GM12878 (cell line): ENCODE measurements around the gene CREBRF. TPM values are rescaled to one million over a fixed set of nuclear protein-coding genes. Genes with fewer than 3 reads are reported as not detected.

Experiments
- ATAC-seq: fragments of 200-7000 bp; cut with Tn5 transposase; 3 replicates; pipeline ENCODE4 v1.9.1; 2020; ENCODE audit warnings: mild to moderate bottlenecking, moderate library complexity
- BruUV-seq: library from RNA; stranded (reverse); fragments of 400-500 nt; replicated peaks from 2 replicates; lab custom pipeline; 2021; lab: Mats Ljungman, UMichigan
- CTCF ChIA-PET: fragments of 300-600 bp; sonication (Branson Sonifier 250); formaldehyde crosslinking; extraction: SDS; loops from one replicate; lab custom pipeline; 2021; ENCODE audit warnings: inconsistent platforms; lab: Yijun Ruan, JAX
- POLR2A ChIA-PET: fragments of 350-600 bp; formaldehyde crosslinking; extraction: SDS; loops from one replicate; lab custom pipeline; 2021; ENCODE audit warnings: inconsistent platforms; lab: Charles Lee
- RAD21 ChIA-PET: fragments of 300-600 bp; sonication (Branson Sonifier 250); formaldehyde crosslinking; loops from one replicate; lab custom pipeline; 2023; ENCODE audit warnings: antibody characterized with exemption; ENCODE audit not compliant: unreplicated experiment; lab: Charles Lee
- SMC1A ChIA-PET: fragments of 300-600 bp; sonication (Branson Sonifier 250); formaldehyde crosslinking; loops from one replicate; lab custom pipeline; 2023; ENCODE audit not compliant: unreplicated experiment, uncharacterized antibody; lab: Charles Lee
- DNase-seq: peaks from one replicate; pipeline ENCODE4 v3.0.0-alpha.2; 2011; ENCODE audit warnings: low read depth, low spot score
- FAIRE-seq: peaks from 3 replicates; lab custom pipeline; 2011; peaks lifted over from hg19 to GRCh38; lab: Jason Lieb, UNC
- H2AFZ ChIP-seq: 2 replicates; pipeline ENCODE4 v1.6.0; 2011; ENCODE audit warnings: low read depth, low read length, control low read depth; ENCODE audit not compliant: control insufficient read depth
- H3K27ac ChIP-seq: 2 replicates; pipeline ENCODE4 v1.5.1; 2011; ENCODE audit warnings: control low read depth; ENCODE audit not compliant: control insufficient read depth, insufficient read depth
- H3K27me3 ChIP-seq, 2 experiments: replicated peaks in 1 of 2; 2 replicates each; pipeline versions ENCODE4 v1.6.0 to v1.6.1; 2011; ENCODE audit warnings: low read length in 1 of 2; ENCODE audit not compliant: control insufficient read depth in 2 of 2, insufficient read depth in 2 of 2
- H3K36me3 ChIP-seq, 2 experiments: 2 replicates each; pipeline ENCODE4 v1.5.1; 2011; ENCODE audit warnings: low read length in 1 of 2; ENCODE audit not compliant: control insufficient read depth in 2 of 2, insufficient read depth in 2 of 2
- H3K4me1 ChIP-seq: 2 replicates; pipeline ENCODE4 v1.6.1; 2011; ENCODE audit warnings: mild to moderate bottlenecking, low read length, moderate library complexity, mixed read lengths; ENCODE audit not compliant: control insufficient read depth, insufficient read depth
- H3K4me2 ChIP-seq: 2 replicates; pipeline ENCODE4 v1.6.0; 2011; ENCODE audit warnings: control low read depth; ENCODE audit not compliant: control insufficient read depth, insufficient read depth
- H3K4me3 ChIP-seq: fragments of 200-600 bp; sonication (generic); 2 replicates; pipeline ENCODE4 v1.5.1; 2016
- H3K79me2 ChIP-seq: 2 replicates; pipeline ENCODE4 v1.6.0; 2011; ENCODE audit warnings: low read length; ENCODE audit not compliant: control insufficient read depth, insufficient read depth
- H3K9ac ChIP-seq: 2 replicates; pipeline ENCODE4 v1.8.0; 2011; ENCODE audit warnings: low read length, control low read depth, mixed read lengths; ENCODE audit not compliant: control insufficient read depth, insufficient read depth
- H3K9me3 ChIP-seq: replicated peaks from 3 replicates; pipeline ENCODE4 v1.5.1; 2011; ENCODE audit warnings: mild to moderate bottlenecking, low read length; ENCODE audit not compliant: control insufficient read depth, insufficient read depth
- H4K20me1 ChIP-seq: 2 replicates; pipeline ENCODE4 v1.6.0; 2011; ENCODE audit not compliant: control insufficient read depth, insufficient read depth
- CHD1 ChIP-seq: IDR thresholded peaks from 2 replicates; pipeline ENCODE4 v1.6.1; 2012; ENCODE audit warnings: low read depth, low read length, improper control_type of control experiment
- CREB1 ChIP-seq: IDR thresholded peaks from 2 replicates; pipeline ENCODE4 v1.6.1; 2012; ENCODE audit warnings: low read depth, mild to moderate bottlenecking, inconsistent platforms
- E4F1 ChIP-seq: fragments of 450-650 bp; IDR thresholded peaks from 2 replicates; pipeline ENCODE4 v1.6.1; 2018; ENCODE audit warnings: borderline replicate concordance, mild to moderate bottlenecking; ENCODE audit not compliant: partially characterized antibody
- FOXK2 ChIP-seq: fragments of 450-650 bp; IDR thresholded peaks from 2 replicates; pipeline ENCODE4 v1.6.1; 2017; ENCODE audit warnings: mild to moderate bottlenecking, moderate library complexity
- FOXM1 ChIP-seq: IDR thresholded peaks from 2 replicates; pipeline ENCODE4 v1.6.1; 2012; ENCODE audit warnings: low read depth, mild to moderate bottlenecking, inconsistent platforms, low read length, moderate library complexity
- NBN ChIP-seq: fragments of 450-650 bp; IDR thresholded peaks from 2 replicates; pipeline ENCODE4 v1.6.1; 2016
- PML ChIP-seq: IDR thresholded peaks from 2 replicates; pipeline ENCODE4 v1.6.1; 2012; ENCODE audit warnings: low read length, inconsistent platforms
- POLR2A ChIP-seq: IDR thresholded peaks from 2 replicates; pipeline ENCODE4 v1.6.1; 2011; ENCODE audit warnings: low read depth, mild to moderate bottlenecking, low read length
- POLR2AphosphoS5 ChIP-seq: IDR thresholded peaks from 2 replicates; pipeline ENCODE4 v1.6.1; 2011; ENCODE audit warnings: mild to moderate bottlenecking, low read length, inconsistent platforms
- SP1 ChIP-seq: IDR thresholded peaks from one replicate; pipeline ENCODE4 v1.6.1; 2011; ENCODE audit warnings: low read depth, low read length
- YBX1 ChIP-seq: fragments of 450-650 bp; IDR thresholded peaks from 2 replicates; pipeline ENCODE4 v1.6.1; 2016; ENCODE audit warnings: antibody characterized with exemption
- ZNF217 ChIP-seq: fragments of 450-650 bp; IDR thresholded peaks from 2 replicates; pipeline ENCODE4 v1.6.1; 2017; ENCODE audit warnings: antibody characterized with exemption, mild to moderate bottlenecking
- WGBS: methylation state at CpG from one replicate; pipeline ENCODE4 v1.1.6; 2016; ENCODE audit warnings: low lambda C conversion rate; ENCODE audit not compliant: insufficient replicate concordance, insufficient coverage; ENCODE audit errors: missing lambda C conversion rate; 5-methylcytosine and 5-hydroxymethylcytosine counted together
- in situ Hi-C: fragments of 300-500 bp; cut with MboI; formaldehyde crosslinking; loops from 9 replicates; pipeline ENCODE4 v1.14.3; 2018; ENCODE audit warnings: mixed read lengths
- intact Hi-C: fragments of 100-400 bp; cut with micrococcal nuclease; formaldehyde crosslinking; loops from one replicate; pipeline ENCODE4 v1.14.2; 2022; ENCODE audit not compliant: unreplicated experiment
- polyA plus RNA-seq, 11 experiments: library from polyadenylated mRNA; depleted of rRNA in 4 of 11; unstranded in 6 of 11; stranded (reverse) in 5 of 11; fragments of >200 nt; fragmentation: Nextera tagmentation in 4 of 11; fragmentation: Illumina TruSeq in 1 of 11; extraction: Ambion mirVana in 4 of 11; extraction: Trizol in 1 of 11; gene quantifications; 1 replicate in 1 of 11; 2 replicates in 10 of 11; pipeline versions ENCODE4 v1.2.1 to v1.2.3, GENCODE V29; 2011 to 2016; ENCODE audit warnings: inconsistent platforms in 2 of 11, missing spikeins in 2 of 11, low read depth in 1 of 11
- total RNA-seq, 4 experiments: library from RNA; depleted of rRNA in 3 of 4; stranded (reverse); fragments of >200 nt in 3 of 4; fragmentation: Illumina TruSeq in 1 of 4; extraction: Trizol in 1 of 4; gene quantifications; 2 replicates each; pipeline versions ENCODE4 v1.2.1 to v1.2.3, GENCODE V29; 2013 to 2021
- TF ChIP-seq, protein P1 (sequence below): fragments of 450-650 bp; formaldehyde crosslinking; IDR thresholded peaks from 2 replicates; pipeline ENCODE4 v1.4.0; 2020; ENCODE audit warnings: mild to moderate bottlenecking, moderate library complexity
- TF ChIP-seq, protein P2 (sequence below): fragments of 450-650 bp; IDR thresholded peaks from 2 replicates; pipeline ENCODE4 v1.6.1; 2017; ENCODE audit warnings: borderline replicate concordance

The CREBRF gene
- total and polyA plus RNA-seq, 10 of the 15 experiments (the other 5 are each of a cell fraction or from before 2014, with no cell fraction given), result 1.2 to 12.7 (median 3.9) TPM

- WGBS, result 53% methylated on average over 5 of the region's 5 CpGs
- Histone ChIP-seq H3K27ac (no peak overlapping the region), H3K4me1 (peaks cover 8% of the 10 kb centered on the region), H2AFZ (no peak overlapping the region), H3K36me3 (peaks cover 0 to 26% of the 10 kb centered on the region in 2 experiments), H3K9me3 (no peaks in the 10 kb centered on the region), H3K4me3 (no peak overlapping the region), H3K79me2 (peaks cover 47% of the 10 kb centered on the region), H3K27me3 (no peaks in the 10 kb centered on the region), H3K9ac (no peak overlapping the region), H4K20me1 (0 out of 2 replicates have a peak, but pooled peaks cover 3% of the 10 kb centered on the region), H3K4me2 (no peak overlapping the region)
- intact Hi-C loops, result no loop called here
- POLR2A ChIA-PET, result interaction anchor here (0.8 kb wide), 1 partner anchor 18 kb away, joined by 3 read pairs; no protein-coding TSS in a partner anchor
- DNase-seq (no peak), ATAC-seq (peak; percentile 35; the same call in 2 of the 3 replicates), FAIRE-seq (no peak)
- RAD21 ChIA-PET, result interaction anchor here (0.9 kb wide), 1 partner anchor 12 kb away, joined by 5 read pairs; no protein-coding TSS in a partner anchor
- no peak for TF ChIP-seq CHD1
- no peak for TF ChIP-seq POLR2AphosphoS5
- no peak for TF ChIP-seq E4F1
- no peak for TF ChIP-seq YBX1
- TF ChIP-seq CREB1, result no peak
- TF ChIP-seq NBN, result no peak
- no peak for TF ChIP-seq ZNF217
- no peak for TF ChIP-seq FOXK2
- no peak for TF ChIP-seq SP1
- no peak for TF ChIP-seq FOXM1
- TF ChIP-seq POLR2A, result no peak
- TF ChIP-seq PML, result no peak
- TF ChIP-seq, protein P1, sequence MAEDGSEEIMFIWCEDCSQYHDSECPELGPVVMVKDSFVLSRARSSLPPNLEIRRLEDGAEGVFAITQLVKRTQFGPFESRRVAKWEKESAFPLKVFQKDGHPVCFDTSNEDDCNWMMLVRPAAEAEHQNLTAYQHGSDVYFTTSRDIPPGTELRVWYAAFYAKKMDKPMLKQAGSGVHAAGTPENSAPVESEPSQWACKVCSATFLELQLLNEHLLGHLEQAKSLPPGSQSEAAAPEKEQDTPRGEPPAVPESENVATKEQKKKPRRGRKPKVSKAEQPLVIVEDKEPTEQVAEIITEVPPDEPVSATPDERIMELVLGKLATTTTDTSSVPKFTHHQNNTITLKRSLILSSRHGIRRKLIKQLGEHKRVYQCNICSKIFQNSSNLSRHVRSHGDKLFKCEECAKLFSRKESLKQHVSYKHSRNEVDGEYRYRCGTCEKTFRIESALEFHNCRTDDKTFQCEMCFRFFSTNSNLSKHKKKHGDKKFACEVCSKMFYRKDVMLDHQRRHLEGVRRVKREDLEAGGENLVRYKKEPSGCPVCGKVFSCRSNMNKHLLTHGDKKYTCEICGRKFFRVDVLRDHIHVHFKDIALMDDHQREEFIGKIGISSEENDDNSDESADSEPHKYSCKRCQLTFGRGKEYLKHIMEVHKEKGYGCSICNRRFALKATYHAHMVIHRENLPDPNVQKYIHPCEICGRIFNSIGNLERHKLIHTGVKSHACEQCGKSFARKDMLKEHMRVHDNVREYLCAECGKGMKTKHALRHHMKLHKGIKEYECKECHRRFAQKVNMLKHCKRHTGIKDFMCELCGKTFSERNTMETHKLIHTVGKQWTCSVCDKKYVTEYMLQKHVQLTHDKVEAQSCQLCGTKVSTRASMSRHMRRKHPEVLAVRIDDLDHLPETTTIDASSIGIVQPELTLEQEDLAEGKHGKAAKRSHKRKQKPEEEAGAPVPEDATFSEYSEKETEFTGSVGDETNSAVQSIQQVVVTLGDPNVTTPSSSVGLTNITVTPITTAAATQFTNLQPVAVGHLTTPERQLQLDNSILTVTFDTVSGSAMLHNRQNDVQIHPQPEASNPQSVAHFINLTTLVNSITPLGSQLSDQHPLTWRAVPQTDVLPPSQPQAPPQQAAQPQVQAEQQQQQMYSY, result no peak
- TF ChIP-seq, protein P2, sequence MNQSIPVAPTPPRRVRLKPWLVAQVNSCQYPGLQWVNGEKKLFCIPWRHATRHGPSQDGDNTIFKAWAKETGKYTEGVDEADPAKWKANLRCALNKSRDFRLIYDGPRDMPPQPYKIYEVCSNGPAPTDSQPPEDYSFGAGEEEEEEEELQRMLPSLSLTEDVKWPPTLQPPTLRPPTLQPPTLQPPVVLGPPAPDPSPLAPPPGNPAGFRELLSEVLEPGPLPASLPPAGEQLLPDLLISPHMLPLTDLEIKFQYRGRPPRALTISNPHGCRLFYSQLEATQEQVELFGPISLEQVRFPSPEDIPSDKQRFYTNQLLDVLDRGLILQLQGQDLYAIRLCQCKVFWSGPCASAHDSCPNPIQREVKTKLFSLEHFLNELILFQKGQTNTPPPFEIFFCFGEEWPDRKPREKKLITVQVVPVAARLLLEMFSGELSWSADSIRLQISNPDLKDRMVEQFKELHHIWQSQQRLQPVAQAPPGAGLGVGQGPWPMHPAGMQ, result no peak
- BruUV-seq, result no TSS peak
- in situ Hi-C loops, result no loop called here
- CTCF ChIA-PET, result interaction anchor here (1.1 kb wide), 1 partner anchor 106 kb away, joined by 6 read pairs; no protein-coding TSS in a partner anchor
- SMC1A ChIA-PET, result interaction anchor here (0.8 to 1.2 kb wide), 4 partner anchors 9 to 28 kb away, joined by 3 to 5 read pairs (median 4); no protein-coding TSS in a partner anchor
These were observed 26.6 kb upstream of the CREBRF start for GRCh38 chr5:173029499-173029921.
